HCT116 (cell line): ENCODE data around the gene POFUT2. TPM values are rescaled to one million over a fixed set of nuclear protein-coding genes. Genes with fewer than 3 reads are reported as not detected.

Experiments
- ATAC-seq: fragments of 200-7000 bp; cut with Tn5 transposase; 2 replicates; pipeline ENCODE4 v1.9.1; 2020; ENCODE audit warnings: mild to moderate bottlenecking, moderate library complexity
- BruUV-seq: library from RNA; stranded (reverse); fragments of 400-500 nt; replicated peaks from 2 replicates; lab custom pipeline; 2021; lab: Mats Ljungman, UMichigan
- CTCF ChIA-PET: fragments of 300-600 bp; sonication (Branson Sonifier 250); formaldehyde crosslinking; loops from one replicate; lab custom pipeline; 2021; ENCODE audit warnings: antibody characterized with exemption; lab: Charles Lee
- POLR2A ChIA-PET: fragments of 300-600, 350-600 bp; sonication (Branson Sonifier 250); formaldehyde crosslinking; loops from one replicate; lab custom pipeline; 2021; ENCODE audit warnings: antibody characterized with exemption; lab: Charles Lee
- RAD21 ChIA-PET, 2 experiments: fragments of 300-600 bp; sonication (Branson Sonifier 250); formaldehyde crosslinking; loops; one replicate each; lab custom pipeline; 2023; ENCODE audit warnings: low total read pairs in 2 of 2; ENCODE audit not compliant: uncharacterized antibody in 2 of 2, unreplicated experiment in 2 of 2, low non-redundant PET in 1 of 2; lab: Charles Lee
- DNase-seq: peaks from one replicate; pipeline ENCODE4 v3.0.0-alpha.2; 2010; ENCODE audit warnings: low read depth, low spot score
- H2AFZ ChIP-seq: fragments of 200-600 bp; shearing (Covaris generic), sonication (generic); 2 replicates; pipeline ENCODE4 v1.6.1; 2017; ENCODE audit warnings: low read depth, mixed run types, mixed read lengths, antibody characterized with exemption, low read length; ENCODE audit not compliant: poor library complexity, severe bottlenecking
- H3K27ac ChIP-seq: 2 replicates; pipeline ENCODE4 v1.5.1; 2012; ENCODE audit warnings: low read depth, low read length
- H3K27me3 ChIP-seq: fragments of 200-600 bp; sonication (generic); 2 replicates; pipeline ENCODE4 v1.6.1; 2016; ENCODE audit warnings: mixed run types, low read length, mixed read lengths; ENCODE audit not compliant: insufficient read depth
- H3K36me3 ChIP-seq, 2 experiments: fragments of 200-500 bp in 1 of 2; fragments of 200-600 bp in 1 of 2; sonication (Bioruptor generic) in 1 of 2; sonication (generic) in 1 of 2; 2 replicates each; pipeline versions ENCODE4 v1.5.1 to v1.6.1; 2014 to 2016; ENCODE audit warnings: low read length in 2 of 2, inconsistent platforms in 1 of 2, mixed read lengths in 1 of 2, mixed run types in 1 of 2; ENCODE audit not compliant: insufficient read depth in 2 of 2, control insufficient read depth in 1 of 2
- H3K4me1 ChIP-seq, 2 experiments: fragments of 200-600 bp in 1 of 2; sonication (generic) in 1 of 2; 2 replicates each; pipeline versions ENCODE4 v1.5.1 to v1.6.1; 2012 to 2017; ENCODE audit warnings: low read length in 2 of 2, inconsistent platforms in 1 of 2, mild to moderate bottlenecking in 1 of 2, mixed read lengths in 1 of 2, mixed run types in 1 of 2, moderate library complexity in 1 of 2; ENCODE audit not compliant: insufficient read depth in 2 of 2, control insufficient read depth in 1 of 2
- H3K4me2 ChIP-seq: fragments of 200-600 bp; sonication (generic); 2 replicates; pipeline ENCODE4 v1.6.1; 2017; ENCODE audit warnings: mixed run types, low read length, mixed read lengths
- H3K4me3 ChIP-seq, 2 experiments: fragments of 200-600 bp in 1 of 2; sonication (generic) in 1 of 2; replicated peaks in 1 of 2; 2 replicates each; pipeline ENCODE4 v1.5.1; 2011 to 2016; ENCODE audit warnings: low read length in 2 of 2, control low read depth in 1 of 2, low read depth in 1 of 2, mild to moderate bottlenecking in 1 of 2, mixed read lengths in 1 of 2, mixed run types in 1 of 2
- H3K79me2 ChIP-seq: fragments of 200-600 bp; sonication (generic); 2 replicates; pipeline ENCODE4 v1.6.1; 2017; ENCODE audit warnings: mild to moderate bottlenecking, mixed run types, low read length, moderate library complexity, mixed read lengths; ENCODE audit not compliant: insufficient read depth
- H3K9ac ChIP-seq: fragments of 200-600 bp; sonication (generic); 2 replicates; pipeline ENCODE4 v1.6.1; 2016; ENCODE audit warnings: low read length, mixed read lengths
- H3K9me2 ChIP-seq: fragments of 200-600 bp; sonication (generic), shearing (Covaris generic); 2 replicates; pipeline ENCODE4 v1.6.1; 2017; ENCODE audit warnings: mixed run types, mild to moderate bottlenecking, moderate library complexity; ENCODE audit not compliant: insufficient read depth
- H3K9me3 ChIP-seq, 2 experiments: fragments of 200-500 bp in 1 of 2; fragments of 200-600 bp in 1 of 2; sonication (Bioruptor generic) in 1 of 2; sonication (generic) in 1 of 2; 2 replicates each; pipeline ENCODE4 v1.6.1; 2014 to 2017; ENCODE audit warnings: low read length in 2 of 2, mixed read lengths in 2 of 2, inconsistent platforms in 1 of 2, low read depth in 1 of 2, mild to moderate bottlenecking in 1 of 2, mixed run types in 1 of 2, moderate library complexity in 1 of 2; ENCODE audit not compliant: control insufficient read depth in 1 of 2, insufficient read depth in 1 of 2
- H4K20me1 ChIP-seq: fragments of 200-600 bp; sonication (generic), shearing (Covaris generic); 2 replicates; pipeline ENCODE4 v1.6.1; 2017; ENCODE audit warnings: mixed run types, mild to moderate bottlenecking, moderate library complexity; ENCODE audit not compliant: insufficient read depth
- CBX3 ChIP-seq: IDR thresholded peaks from 2 replicates; pipeline ENCODE4 v1.6.1; 2012; ENCODE audit warnings: low read depth
- FOSL1 ChIP-seq: IDR thresholded peaks from 2 replicates; pipeline ENCODE4 v1.6.1; 2012; ENCODE audit warnings: low read depth
- MAX ChIP-seq: IDR thresholded peaks from 2 replicates; pipeline ENCODE4 v1.6.1; 2012
- POLR2A ChIP-seq: IDR thresholded peaks from 2 replicates; pipeline ENCODE4 v1.7.0; 2011; ENCODE audit warnings: borderline replicate concordance; ENCODE audit not compliant: insufficient read depth, insufficient read length; ENCODE audit errors: extremely low read depth
- POLR2AphosphoS5 ChIP-seq: IDR thresholded peaks from 2 replicates; pipeline ENCODE4 v1.6.1; 2011; ENCODE audit warnings: mild to moderate bottlenecking, low read depth, low read length, moderate library complexity
- SIN3A ChIP-seq: IDR thresholded peaks from 2 replicates; pipeline ENCODE4 v1.6.1; 2012; ENCODE audit warnings: low read depth
- SP1 ChIP-seq: IDR thresholded peaks from 2 replicates; pipeline ENCODE4 v1.6.1; 2012; ENCODE audit warnings: low read depth
- ZBTB33 ChIP-seq: IDR thresholded peaks from 2 replicates; pipeline ENCODE4 v1.6.1; 2011; ENCODE audit warnings: mild to moderate bottlenecking, low read length, moderate library complexity; ENCODE audit not compliant: insufficient replicate concordance; ENCODE audit errors: extremely low read depth
- intact Hi-C: fragments of 100-400 bp; cut with micrococcal nuclease; formaldehyde crosslinking; loops from 2 replicates; pipeline ENCODE4 v1.10.0; 2022
- total RNA-seq: library from RNA; stranded (reverse); gene quantifications from one replicate; pipeline ENCODE4 v1.2.1, GENCODE V29; 2021; ENCODE audit not compliant: unreplicated experiment

Gene POFUT2
- total RNA-seq, 1 experiment from 2014 or later: 20.5 TPM

GRCh38 chr21:45255381-45256020 lies 32.2 kb downstream of the POFUT2 start:
- BruUV-seq: no TSS peak
- H3K9me3 ChIP-seq: no peaks in the 10 kb centered on the region
- H3K27ac ChIP-seq: no peak overlapping the region
- peak overlapping the region; percentile 36 for H3K4me2 ChIP-seq
- no peaks in the 10 kb centered on the region for H4K20me1 ChIP-seq
- H3K9ac ChIP-seq: no peak overlapping the region
- no peak overlapping the region for H3K4me3 ChIP-seq
- H3K27me3 ChIP-seq: no peaks in the 10 kb centered on the region
- H3K36me3 ChIP-seq: no peaks in the 10 kb centered on the region
- intact Hi-C loops: no loop called here
- peak; percentile 93 for ATAC-seq
- no peaks in the 10 kb centered on the region for H3K9me2 ChIP-seq
- TF ChIP-seq SP1 (no peak), POLR2A (no peak), FOSL1 (no peak), CBX3 (no peak), MAX (peak; percentile 84), POLR2AphosphoS5 (no peak), ZBTB33 (no peak), SIN3A (no peak)
- TF ChIP-seq, all 23 proteins: peak for 1
- Histone ChIP-seq H3K79me2 (no peaks in the 10 kb centered on the region), H2AFZ (no peak overlapping the region), H3K4me1 (peaks cover 4 to 16% of the 10 kb centered on the region in 2 experiments; a peak in 2 of 4 replicates)
- peak; percentile 34 for DNase-seq
- RAD21 ChIA-PET: no interaction called here
- CTCF ChIA-PET: no interaction called here
- POLR2A ChIA-PET: no interaction called here
